VCaP (cell line): ENCODE data around the gene TDRD9.
A peak's percentile ranks its signal among the peaks of the same experiment; 100 is the strongest.

Experiments used
- H3K27ac ChIP-seq: fragments of 450-650 bp; 2 replicates; pipeline ENCODE4 v1.5.1; 2017
- TF ChIP-seq, protein P1 (sequence below): fragments of 450-650 bp; conservative IDR thresholded peaks from 2 replicates; pipeline ENCODE4 v1.5.1; 2017; ENCODE audit warnings: mild to moderate bottlenecking, moderate library complexity

The TDRD9 gene

DNA sequence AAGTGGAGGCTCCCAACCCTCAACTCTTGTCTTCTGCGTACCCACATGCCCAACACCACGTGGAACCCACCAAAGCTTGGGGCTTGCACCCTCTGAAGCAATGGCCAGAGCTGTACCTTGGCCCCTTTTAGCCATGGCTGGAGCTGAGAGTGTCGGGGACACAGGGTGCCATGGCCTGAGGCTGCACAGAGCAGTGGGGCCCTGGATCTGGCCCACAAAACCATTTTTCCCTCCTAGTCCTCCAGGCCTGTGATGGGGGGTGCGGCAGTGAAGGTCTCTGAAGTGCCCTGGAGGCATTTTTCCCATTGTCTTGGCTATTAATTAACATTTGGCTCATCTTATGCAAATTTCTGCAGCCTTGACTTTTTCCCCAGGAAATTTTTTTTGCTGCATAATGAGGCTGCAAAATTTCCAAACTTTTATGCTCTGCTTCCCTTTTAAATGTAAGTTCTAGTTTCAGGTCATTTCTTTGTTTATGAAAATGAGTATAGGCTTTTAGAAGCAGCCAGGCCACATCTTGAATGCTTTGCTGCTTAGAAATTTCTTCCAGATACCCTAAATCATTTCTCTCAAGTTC is 138.6 kb downstream of the TDRD9 start:
- TF ChIP-seq, protein P1, sequence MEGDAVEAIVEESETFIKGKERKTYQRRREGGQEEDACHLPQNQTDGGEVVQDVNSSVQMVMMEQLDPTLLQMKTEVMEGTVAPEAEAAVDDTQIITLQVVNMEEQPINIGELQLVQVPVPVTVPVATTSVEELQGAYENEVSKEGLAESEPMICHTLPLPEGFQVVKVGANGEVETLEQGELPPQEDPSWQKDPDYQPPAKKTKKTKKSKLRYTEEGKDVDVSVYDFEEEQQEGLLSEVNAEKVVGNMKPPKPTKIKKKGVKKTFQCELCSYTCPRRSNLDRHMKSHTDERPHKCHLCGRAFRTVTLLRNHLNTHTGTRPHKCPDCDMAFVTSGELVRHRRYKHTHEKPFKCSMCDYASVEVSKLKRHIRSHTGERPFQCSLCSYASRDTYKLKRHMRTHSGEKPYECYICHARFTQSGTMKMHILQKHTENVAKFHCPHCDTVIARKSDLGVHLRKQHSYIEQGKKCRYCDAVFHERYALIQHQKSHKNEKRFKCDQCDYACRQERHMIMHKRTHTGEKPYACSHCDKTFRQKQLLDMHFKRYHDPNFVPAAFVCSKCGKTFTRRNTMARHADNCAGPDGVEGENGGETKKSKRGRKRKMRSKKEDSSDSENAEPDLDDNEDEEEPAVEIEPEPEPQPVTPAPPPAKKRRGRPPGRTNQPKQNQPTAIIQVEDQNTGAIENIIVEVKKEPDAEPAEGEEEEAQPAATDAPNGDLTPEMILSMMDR: no peak
- H3K27ac ChIP-seq: no peak overlapping the region

DNA sequence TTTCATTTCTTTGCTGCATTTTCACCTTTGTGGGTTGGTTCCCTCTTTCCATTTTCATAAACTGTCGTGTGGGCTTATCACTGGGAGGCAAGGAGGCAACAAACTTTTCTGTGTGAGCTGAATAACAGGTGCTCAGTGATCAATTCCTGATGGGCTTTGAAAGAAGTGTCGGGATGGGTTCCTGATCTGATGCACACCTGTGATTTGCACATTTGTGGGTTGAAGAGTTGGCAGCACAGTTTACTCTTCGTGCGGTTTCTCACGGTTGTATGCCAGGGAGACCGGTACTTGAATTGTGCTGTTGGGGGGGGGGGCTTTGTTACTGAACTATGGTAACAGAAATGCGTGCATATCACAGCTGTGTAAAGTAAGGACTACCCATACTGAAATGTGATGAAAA is 141.3 kb downstream of the TDRD9 start:
- no peak overlapping the region for H3K27ac ChIP-seq
- TF ChIP-seq, protein P1: no peak

DNA sequence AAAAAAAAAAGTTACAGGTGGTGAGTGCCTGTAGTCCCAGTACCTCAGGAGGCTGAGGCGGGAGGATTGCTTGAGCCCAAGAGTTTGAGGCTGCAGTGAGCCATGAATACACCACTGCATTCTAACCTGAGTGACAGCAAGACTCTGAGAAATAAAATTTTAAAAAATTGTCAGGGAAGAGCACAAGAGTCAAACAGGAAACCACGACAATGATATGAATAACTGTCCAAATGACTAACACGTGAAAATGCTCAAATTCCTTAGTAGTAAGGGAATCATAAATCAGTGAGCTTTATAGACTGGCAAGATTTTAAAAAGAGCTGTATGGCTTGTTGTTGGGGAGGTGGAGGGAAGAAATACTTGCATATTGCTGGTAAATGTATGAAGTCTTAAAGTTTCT is 144.3 kb downstream of the TDRD9 start:
- H3K27ac ChIP-seq: no peak overlapping the region
- TF ChIP-seq, protein P1: no peak

DNA sequence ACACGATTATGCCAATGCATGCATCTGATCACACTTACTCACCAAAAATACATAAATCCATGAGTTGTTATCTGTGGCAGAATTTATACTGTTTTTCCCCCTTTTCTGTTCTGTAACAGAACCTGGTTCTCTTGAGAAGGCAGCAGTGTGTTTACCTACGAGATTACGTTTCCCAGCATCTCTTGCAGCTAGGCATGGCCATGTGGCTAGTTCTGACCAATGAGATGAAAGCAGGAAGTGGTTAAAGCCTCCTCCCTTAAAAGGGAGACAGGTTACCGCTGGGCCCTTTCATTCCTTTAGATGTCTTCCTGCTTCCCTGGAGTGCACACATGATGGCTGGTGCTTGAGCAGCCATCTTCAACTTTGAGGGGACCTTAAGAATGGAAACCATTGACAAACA is 145.5 kb downstream of the TDRD9 start:
- H3K27ac ChIP-seq: no peak overlapping the region
- TF ChIP-seq, protein P1: no peak

DNA sequence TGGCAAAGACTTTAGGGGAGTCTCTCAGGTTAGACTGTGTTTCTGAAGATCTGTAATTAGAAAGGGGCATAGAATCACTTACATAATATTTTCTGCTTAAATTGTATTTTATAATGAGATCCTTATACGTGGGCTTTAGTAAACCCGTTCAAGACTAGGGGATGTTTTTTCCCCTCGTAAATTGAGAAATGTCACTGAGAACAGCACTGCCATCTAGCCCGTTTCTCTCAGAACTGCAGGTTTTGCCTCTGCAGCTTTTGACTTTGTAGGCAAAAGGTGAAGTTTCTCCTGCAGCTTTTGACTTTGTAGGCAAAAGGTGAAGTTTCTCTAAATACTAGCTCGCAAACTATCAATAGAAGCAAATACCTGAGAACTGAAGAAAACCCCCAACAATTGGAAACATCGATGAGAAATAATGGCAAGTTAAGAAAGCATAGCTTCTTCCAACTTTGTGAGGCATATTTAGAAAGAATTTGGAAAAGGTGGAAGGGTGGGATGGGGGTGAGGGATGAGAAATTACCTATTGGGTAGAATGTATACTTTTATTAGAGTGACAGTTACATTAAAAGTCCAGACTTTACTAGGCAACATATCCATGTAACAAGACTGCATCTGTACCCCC is 147.4 kb downstream of the TDRD9 start:
- no peak overlapping the region for H3K27ac ChIP-seq
- TF ChIP-seq, protein P1: peak; percentile 80

DNA sequence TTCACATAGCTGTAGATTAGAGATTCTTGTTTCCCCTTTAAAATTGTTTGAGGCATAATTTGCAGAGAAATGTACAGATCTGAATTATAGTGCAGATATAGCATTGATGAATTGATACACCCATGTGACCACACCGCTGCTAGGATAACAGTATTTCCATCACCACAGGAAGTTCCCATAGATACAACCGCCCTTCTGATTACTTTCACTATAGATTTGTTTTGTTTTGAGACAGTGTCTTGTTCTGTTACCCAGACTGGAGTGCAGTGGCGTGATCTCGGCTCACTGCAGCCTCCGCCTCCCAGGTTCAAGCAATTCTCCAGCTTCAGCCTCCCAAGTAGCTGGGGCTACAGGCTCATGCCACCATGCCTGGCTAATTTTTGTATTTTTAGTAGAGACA is 148.5 kb downstream of the TDRD9 start:
- no peak overlapping the region for H3K27ac ChIP-seq
- TF ChIP-seq, protein P1: no peak

DNA sequence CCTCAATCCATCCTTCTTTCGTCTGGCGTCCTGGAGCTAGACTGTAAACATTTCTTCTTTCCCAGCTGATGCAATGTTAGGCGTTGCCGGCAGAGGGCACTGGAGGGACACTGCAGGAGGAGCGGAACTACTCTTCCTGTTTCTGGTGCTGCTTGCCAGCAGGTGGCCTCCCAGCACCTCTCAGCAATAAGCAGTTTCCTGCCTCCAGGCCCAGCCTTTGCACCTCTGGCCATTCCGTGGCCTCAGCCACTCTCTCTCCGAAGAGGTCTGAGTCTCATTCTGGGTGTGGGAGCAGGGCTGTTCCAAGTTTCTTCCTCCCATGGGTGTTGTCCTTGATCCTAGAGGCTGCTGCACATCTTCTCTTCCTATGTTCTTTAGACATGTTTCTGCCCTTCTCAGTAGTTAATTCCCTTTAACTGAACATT is 149.8 kb downstream of the TDRD9 start:
- H3K27ac ChIP-seq: 0 out of 2 replicates have a peak overlapping the region, but pooled peaks have one; percentile 16
- TF ChIP-seq, protein P1: peak; percentile 99
